ENCODE measurements around the gene DCHS2. TPM values are rescaled to one million over a fixed set of nuclear protein-coding genes. Genes with fewer than 3 reads are reported as not detected.

DCHS2 gene
- total RNA-seq, 1 experiment from 2014 or later: not detected

- in situ Hi-C loops (cut with HindIII; ENCODE audit: low pct_unique_long_range_greater_than_20kb, low sequenced_read_pairs): no loop called here
- DNase-seq (ENCODE audit: low read depth, low spot score): peak; percentile 22
These were observed 280.1 kb downstream of the DCHS2 start for GRCh38 chr4:154211506-154211905.

DNA sequence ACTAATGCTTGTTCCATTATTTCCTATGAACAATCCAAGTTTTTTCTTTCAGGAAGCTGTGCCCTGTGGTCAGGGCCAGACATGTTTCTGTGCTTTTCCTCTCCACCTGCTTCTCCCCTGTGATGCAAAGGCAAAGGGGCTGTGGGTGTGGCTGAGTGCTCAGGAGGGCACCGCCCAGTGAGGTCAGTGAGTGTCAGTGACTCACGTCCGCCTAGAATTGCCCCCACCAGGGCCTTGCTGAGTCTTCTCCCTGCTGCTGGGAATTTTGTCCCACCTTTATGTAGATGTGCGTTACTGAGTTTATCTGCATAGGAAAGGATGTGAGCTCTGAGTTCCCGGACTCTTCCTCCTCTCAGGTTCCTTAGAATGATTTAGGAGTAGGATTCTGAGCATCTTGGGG lies 283.2 kb downstream of the DCHS2 start:
- in situ Hi-C loops (cut with HindIII; ENCODE audit: low pct_unique_long_range_greater_than_20kb, low sequenced_read_pairs): no loop called here
- DNase-seq (ENCODE audit: low read depth, low spot score): no peak

GRCh38 chr4:154205471-154205870 lies 286.1 kb downstream of the DCHS2 start:
- no peak for DNase-seq (ENCODE audit: low read depth, low spot score)
- in situ Hi-C loops (cut with HindIII; ENCODE audit: low pct_unique_long_range_greater_than_20kb, low sequenced_read_pairs): no loop called here

GRCh38 chr4:154194649-154195048 lies 296.9 kb downstream of the DCHS2 start:
- in situ Hi-C loops (cut with HindIII; ENCODE audit: low pct_unique_long_range_greater_than_20kb, low sequenced_read_pairs): no loop called here
- no peak for DNase-seq (ENCODE audit: low read depth, low spot score)

- no peak for DNase-seq (ENCODE audit: low read depth, low spot score)
- in situ Hi-C loops (cut with HindIII; ENCODE audit: low pct_unique_long_range_greater_than_20kb, low sequenced_read_pairs): no loop called here
These were observed 299.0 kb downstream of the DCHS2 start for GRCh38 chr4:154192585-154192984.

- no peak for DNase-seq (ENCODE audit: low read depth, low spot score)
- in situ Hi-C loops (cut with HindIII; ENCODE audit: low pct_unique_long_range_greater_than_20kb, low sequenced_read_pairs): no loop called here
These were observed 302.3 kb downstream of the DCHS2 start for GRCh38 chr4:154189346-154189745.

DNA sequence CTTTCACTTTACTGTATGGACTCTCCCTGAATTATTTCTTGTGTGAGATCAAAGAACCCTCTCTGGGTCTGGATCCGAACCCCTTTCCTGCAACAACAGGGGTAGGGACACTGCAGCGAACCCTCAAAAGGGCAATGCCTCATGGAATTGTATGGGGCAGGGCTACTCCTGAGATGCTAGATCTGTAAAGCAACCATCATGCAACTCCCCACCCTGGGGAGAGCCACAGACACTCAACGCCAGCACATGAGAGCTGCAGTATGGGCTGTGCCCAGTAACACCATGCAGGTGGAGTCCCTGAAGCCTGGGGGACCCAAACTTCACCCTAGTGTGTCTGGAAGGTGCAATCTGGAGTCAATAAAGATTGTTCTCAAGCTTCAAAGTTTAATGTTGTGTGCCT lies 304.7 kb downstream of the DCHS2 start:
- in situ Hi-C loops (cut with HindIII; ENCODE audit: low pct_unique_long_range_greater_than_20kb, low sequenced_read_pairs): no loop called here
- no peak for DNase-seq (ENCODE audit: low read depth, low spot score)

DNA sequence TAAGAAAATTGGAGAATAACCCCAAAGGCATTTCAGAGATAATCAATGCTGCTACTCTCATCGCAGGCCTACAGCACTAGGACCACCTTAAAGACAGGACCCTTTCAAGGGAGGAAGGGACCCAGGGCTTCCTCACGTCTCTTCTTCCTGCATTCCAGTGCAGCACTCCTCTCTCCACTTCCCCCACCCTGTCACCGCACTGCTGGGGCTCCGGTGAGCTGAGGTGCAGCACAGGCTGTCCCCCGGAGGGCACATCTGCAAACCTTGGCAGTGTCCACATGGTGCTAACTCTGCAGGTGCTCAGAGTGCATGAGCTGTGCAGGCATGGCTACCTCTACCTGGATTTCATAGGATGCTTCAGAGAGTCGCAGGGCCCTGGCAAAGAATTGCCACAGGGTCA lies 305.6 kb downstream of the DCHS2 start:
- in situ Hi-C loops (cut with HindIII; ENCODE audit: low pct_unique_long_range_greater_than_20kb, low sequenced_read_pairs): no loop called here
- DNase-seq (ENCODE audit: low read depth, low spot score): no peak

DNA sequence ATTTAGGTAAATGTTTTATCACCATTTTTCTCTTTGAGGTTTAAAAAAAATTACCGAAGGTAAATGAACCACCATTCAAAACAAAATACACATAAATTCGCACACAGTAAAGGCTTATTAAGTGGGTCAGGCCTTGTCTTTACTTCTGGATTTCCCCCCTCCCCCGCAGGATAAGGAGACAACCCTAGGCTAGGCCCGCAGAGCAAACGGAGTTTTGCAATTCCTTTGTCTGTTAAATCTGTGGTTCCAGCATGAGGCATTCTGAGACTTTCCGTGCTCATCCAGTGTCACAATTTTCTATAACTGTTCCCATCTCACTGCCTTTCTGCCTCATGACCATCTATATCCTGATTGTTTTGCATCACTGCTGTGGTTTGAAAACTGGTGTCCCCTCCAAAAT lies 307.4 kb downstream of the DCHS2 start:
- in situ Hi-C loops (cut with HindIII; ENCODE audit: low pct_unique_long_range_greater_than_20kb, low sequenced_read_pairs): no loop called here
- DNase-seq (ENCODE audit: low read depth, low spot score): no peak

DNA sequence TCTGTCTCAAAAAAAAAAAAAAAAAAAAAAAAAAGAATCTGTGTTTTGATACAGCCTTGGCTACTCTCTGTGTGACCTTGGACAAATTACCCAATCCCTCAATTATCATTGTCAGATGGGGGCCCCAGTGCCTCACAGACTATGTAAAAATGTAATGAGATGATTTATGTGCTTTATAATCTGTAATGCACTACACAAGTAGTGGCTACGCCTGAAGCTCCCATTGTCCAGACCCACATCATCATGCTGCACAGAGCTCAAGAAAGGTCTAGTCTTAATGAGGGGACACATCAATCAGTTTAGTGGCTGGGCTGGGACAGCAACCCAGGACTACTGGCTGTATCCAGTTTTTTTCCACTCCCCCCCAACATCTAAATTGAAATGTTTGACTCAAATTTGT lies 308.3 kb downstream of the DCHS2 start:
- in situ Hi-C loops (cut with HindIII; ENCODE audit: low pct_unique_long_range_greater_than_20kb, low sequenced_read_pairs): no loop called here

More for the DNA sequence above, 308.3 kb downstream of the DCHS2 start:
- DNase-seq (ENCODE audit: low read depth, low spot score): no peak

Other genes with a start within 250 kb of the DCHS2 start
- gene PLRG1, start 58.6 kb upstream of the DCHS2 start, total RNA-seq (2014; rRNA removed; shearing (Covaris generic)): 98.9 and 117 TPM in 2 replicates
- not detected in 2 replicates for gene FGB, start 71.2 kb upstream of the DCHS2 start, total RNA-seq (2014; rRNA removed; shearing (Covaris generic))
- gene FGA, start 98.9 kb upstream of the DCHS2 start, total RNA-seq (2014; rRNA removed; shearing (Covaris generic)): not detected in 2 replicates
- 0.45 and 0.75 TPM in 2 replicates for gene FGG, start 120.9 kb upstream of the DCHS2 start, total RNA-seq (2014; rRNA removed; shearing (Covaris generic))

Measured in SK-MEL-5 (cell line).